HG03558 (cell line): Measurements from ENCODE around the gene ZNF43.
"Not testable (repeated sequence)": the region's sequence is repeated elsewhere in the genome, so short reads cannot be mapped to it uniquely, and the experiment has no call there.

Experiments
- ATAC-seq: cut with Tn5 transposase; IDR thresholded peaks from one replicate; pipeline ENCODE4 v1.9.1; 2021; ENCODE audit warnings: moderate number of reproducible peaks; ENCODE audit not compliant: unreplicated experiment; ENCODE audit errors: extremely low read depth

ZNF43 gene

DNA sequence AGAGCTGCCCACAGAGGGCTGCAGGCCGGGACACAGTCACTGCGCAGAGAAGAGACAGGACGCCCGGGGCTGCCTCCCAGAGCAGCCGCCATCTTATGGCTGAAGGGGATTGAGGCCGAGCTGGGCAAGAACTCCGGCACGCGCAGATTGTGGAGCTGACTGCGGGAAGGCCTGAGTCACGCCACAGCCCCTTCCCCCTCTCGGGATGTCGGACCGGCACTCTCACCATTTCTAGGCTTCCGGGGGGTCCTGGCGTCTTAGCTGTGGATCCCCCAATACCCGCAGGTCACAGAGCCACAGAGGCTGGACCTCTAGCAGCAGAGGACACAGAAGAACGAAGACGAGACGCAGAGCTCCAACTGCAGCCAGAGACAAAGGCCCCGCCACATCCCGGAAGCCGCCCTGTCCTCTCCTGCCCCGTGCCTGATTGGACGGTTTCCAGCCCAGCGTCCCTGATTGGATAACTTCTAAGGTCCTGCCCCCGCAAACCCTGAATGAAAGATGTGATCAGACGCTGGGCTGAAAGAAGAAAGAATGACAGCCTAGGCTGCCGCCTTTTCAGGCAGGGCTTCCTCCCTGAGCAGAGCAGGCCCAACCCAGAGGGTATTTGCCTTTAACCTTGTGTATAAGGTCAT lies at the start of gene ZNF43:
TSS of gene ZNF43 (minus strand) at position 373 of the 635 bp plus-strand sequence. CDS start at position 229, 144 bp downstream.
- ATAC-seq = peak; percentile 92

DNA sequence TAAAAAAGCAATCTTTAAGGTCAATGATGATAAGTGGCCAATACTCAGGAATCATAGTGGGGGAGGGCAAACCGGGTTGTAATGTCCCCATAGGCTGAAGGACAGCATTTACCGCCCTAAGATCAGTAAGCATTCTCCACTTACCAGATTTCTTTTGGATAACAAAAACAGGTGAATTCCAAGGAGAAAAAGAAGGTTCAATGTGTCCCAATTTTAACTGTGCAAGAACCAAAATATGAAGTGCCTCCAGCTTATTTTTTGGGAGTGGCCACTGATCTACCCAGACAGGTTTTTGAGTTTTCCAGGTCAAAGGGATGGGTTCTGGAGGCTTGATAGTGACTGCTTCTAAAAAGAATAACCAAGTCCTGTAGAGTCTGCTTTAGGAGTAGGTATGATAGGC lies 49.5 kb upstream of the ZNF43 start:
- not testable (repeated sequence) for ATAC-seq

DNA sequence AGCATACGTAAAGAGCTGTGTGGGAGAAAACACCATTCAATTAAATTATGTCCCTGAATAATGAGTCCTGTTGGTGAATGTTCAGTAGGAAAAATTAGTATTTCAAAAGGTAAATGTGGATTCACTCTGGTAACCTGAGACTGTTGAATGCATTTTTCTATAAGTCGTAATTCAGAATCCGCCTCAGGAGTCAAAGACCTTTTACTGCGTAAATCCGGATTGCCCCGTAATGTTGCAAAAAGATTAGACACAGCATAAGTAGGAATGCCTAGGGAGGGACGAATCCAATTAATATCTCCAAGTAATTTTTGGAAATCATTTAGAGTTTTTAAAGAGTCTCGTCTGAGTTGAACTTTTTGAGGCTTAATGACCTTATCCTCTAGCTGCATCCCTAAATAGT lies 48.8 kb upstream of the ZNF43 start:
- not testable (repeated sequence) for ATAC-seq

DNA sequence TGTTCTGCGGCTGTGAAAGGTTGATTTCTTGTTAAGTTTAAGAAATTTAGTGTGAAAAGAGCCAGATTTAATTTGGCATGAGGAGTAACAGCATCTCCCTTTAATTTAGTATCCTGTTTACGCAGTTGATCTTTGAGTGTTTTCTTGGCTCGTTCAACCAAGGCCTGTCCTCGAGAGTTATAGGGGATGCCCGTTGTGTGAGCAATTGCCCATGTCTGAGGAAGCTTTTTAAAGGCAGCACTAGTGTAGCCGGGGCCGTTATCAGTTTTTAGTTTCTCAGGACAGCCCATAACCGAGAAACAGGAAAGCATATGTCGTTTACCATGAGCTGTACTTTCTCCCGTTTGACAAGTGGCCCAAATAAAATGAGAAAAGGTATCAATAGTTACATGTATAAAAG lies 47.5 kb upstream of the ZNF43 start:
- ATAC-seq = no peak

DNA sequence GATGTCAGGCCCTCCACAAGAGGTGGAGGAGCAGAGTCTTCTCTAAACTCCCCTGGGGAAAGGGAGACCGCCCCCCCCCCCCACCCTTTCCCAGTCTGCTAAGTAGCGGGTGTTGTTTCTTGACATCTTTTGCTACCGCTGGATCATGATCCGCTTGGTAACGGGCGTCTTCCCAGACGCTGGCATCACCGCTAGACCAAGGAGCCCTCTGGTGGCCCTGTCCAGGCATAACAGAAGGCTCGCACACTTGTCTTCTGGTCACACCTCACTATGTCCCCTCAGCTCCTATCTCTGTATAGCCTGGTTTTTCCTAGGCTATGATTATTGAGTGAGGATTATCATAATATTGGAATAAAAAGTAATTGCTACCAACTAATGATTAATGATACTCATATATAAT lies 44.8 kb upstream of the ZNF43 start:
- ATAC-seq = not testable (repeated sequence)

DNA sequence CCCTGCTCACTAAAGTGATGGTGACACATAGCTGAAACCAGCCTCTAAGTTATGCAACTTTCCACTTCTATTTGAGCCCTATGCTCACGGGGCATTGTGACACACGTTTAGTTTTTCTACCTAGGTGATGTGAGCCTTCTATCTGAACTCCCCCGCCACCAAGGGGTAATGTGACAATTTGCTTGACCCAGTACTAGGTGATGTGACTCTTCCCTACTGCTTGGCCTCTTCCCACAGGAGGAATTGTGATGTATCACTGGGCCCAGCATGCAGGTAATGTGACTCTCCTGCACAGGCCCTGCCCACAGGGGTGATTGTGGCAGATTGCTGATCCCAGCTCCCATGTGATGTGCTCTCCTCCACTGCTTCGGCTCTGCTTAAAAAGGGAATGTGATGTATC lies 42.7 kb upstream of the ZNF43 start:
- no peak for ATAC-seq

DNA sequence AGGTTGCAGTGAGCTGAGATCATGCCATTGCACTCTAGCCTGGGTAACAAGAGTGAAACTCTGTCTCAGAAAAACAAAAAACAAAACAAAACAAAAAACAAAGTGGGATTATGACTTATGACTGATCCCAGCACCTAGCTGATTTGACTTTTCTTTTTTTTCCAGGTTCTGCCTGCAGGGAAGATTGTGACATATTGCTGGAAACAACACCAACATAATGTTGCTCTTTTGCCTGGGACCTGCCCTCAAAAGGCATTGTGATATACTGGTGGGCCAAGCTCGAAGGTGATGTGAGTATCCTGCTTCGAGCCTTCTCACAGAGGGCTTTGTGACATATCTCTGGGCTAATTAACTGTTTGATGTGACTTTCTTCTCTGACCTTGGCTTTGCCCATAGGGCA lies 42.0 kb upstream of the ZNF43 start:
- no peak for ATAC-seq

DNA sequence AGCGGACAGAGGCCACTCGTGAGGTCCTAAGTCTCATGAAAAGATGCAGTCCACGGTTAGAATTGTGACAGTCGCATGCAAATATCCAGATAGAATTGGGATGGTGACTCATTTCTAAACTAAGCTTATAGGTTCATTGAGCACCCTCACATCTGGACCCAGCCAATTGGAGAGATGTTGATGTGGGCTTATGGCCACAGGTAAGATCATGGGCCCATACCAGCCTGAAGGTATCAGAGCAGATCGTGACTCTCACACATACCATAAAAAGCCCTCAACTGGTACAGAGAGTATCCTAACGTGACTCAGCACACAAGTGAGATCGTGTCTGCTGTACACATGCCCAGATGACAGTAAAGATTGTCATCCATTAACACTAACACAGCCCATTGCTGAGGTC lies 40.6 kb upstream of the ZNF43 start:
- ATAC-seq = not testable (repeated sequence)

DNA sequence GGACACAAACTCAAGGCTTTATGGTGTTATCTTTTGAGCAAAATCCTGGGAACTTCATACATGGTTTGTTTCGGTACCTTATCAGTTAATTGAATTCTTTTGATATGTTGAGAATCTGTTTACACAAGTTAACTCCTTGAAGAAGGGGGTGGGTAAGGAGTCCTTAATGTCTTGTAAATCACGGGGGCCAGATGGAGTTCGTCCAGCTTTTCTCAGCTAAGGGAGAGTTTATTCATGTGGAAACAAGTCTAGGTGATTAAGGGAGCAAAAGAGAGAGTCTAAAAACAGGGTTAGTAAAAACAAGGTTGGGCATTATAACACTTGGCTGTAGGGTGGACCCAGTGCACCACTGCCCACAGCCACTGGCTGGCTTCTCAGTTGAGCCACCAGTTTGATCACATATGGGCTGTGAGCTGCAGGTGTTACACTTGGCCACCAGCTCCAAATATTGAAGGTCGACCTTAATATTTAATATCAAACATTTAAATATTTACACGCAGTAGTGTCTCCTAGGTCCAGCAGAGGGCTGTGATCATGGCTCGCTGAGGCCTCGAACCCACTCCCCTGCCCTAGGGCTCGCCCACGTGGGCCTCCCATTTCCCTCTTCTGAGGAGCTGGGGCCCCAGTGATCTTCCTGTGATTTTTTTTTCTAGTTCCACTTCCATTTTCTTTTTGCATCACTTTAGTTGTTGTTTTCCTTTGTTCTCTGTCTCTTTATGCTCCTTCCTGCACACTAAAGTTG lies 21.0 kb upstream of the ZNF43 start:
- ATAC-seq = no peak

DNA sequence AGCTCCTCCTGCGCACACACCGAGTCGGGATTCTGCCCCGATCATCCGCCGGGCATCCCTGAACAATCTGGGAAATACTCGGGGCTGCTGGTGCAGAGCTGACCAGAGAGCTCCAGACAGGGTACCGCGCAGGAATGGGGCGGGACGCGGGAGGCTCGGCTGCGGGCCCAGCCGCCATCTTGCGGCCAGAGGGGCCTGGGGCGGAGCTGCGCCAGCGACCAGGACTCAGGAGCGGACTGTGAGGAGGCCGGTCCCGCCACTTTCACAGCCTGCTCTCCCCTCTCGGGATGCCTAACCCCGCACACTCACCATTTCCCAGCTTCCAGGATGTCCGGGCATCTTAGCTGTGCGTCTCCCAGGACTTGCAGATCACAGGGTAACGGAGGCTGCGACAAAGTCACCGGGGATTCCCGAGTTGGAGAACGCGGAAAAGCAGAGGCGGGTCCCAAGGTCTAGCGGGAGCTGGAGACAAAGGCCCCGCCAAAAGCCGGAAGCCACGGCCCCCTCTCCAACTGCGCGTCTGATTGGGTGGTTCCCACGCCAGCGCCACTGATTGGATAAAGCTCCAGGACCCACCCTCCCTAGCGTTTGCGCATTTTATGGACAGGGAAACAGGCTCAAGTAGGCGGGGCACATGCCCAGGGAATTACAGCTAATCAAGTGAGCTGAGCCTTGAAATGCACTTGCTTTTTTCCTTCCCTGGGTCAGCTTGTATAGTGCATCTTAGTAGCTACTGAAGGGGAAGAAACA lies 15.8 kb upstream of the ZNF43 start:
- peak; percentile 61 for ATAC-seq

DNA sequence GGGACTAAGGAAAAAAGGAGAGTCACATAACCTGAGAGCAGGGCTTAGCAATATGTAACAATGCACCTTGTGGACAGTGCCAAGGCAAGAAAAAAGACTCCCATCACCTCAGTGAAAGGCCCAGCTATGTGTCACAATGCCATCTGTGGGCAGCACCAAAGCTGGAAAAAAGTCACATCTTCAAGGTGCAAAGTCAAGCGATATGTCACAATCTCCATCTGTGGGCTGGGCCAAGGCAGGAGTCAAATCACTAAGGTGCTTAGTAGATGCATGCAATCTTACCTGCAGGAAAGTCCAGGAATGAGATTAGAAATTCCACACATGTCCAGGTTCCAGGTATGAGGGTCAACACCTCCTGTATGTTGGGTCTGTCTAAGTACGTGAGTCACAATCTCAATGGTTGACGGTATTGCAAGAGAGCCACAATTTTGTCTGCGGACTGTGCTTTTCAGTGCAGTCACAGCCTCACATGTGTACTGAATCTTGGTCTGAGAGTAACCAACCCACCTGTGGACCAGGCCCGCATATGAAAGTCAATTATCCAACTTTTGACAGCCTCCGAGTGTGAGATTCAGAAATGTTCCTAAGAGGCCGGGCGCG lies 14.8 kb upstream of the ZNF43 start:
- ATAC-seq = no peak

DNA sequence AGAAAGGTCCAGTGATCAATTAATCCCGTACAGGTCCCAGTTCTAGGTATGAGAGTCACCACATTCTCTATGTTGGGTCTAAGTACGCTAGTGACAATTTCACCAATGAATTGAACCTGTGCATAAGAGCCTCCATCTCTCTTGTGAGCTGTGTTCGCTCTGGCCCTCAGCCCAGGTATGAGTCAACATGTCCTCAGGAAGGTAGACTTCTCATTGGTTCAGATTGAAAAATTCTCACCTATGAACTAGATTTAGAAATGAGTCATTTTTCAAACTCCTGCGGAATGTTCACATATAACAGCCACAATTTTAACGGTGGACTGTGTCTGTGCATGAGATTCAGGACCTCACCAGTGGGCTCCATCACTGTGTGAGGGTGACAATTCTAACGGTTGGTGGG lies 12.7 kb upstream of the ZNF43 start:
- ATAC-seq = no peak

DNA sequence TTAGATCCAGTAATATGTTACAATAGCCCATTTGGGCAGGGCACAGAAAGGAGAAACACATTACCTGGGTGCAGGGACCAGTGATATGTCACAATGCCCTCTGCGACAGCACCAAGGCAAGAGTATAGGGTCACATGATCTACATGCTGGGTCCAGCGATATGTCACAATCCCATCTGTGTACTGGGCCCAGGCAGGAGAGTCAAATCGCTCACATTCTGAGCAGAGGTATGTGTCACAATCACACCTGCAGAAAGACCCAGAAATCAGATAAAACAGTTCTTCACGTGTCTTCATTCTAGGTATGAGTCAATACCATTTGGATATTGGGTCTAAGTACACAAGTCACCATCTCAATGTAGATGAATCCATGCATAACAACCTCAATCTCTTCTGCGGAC lies 7.1 kb upstream of the ZNF43 start:
- ATAC-seq = no peak

DNA sequence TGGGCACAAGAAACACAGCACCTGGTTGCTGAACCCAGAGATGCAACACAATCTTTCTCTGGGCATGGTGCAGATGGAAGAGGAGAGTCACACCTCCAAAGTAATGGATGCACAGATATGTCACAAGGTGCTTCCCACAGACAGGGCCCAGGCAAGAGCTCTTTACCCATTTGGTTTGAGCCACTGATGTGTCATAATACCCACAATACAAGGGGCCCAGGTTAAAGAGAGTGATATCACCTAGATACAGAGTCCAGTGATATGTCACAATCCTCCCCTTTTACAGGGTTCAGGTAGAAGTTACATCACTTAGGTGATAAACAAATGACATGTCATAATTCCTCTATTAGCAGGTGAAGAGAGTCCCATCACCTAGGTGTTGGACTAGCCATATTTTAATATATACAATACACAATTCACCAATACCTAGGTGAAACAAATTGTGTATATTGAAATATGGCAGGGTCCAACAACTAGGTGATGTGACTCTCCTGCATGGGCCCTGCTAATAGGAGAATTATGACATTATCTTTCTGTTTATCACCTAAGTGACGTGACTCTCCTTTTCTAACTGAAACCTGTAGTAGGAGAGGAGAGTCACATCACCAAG lies 5.6 kb upstream of the ZNF43 start:
- no peak for ATAC-seq

DNA sequence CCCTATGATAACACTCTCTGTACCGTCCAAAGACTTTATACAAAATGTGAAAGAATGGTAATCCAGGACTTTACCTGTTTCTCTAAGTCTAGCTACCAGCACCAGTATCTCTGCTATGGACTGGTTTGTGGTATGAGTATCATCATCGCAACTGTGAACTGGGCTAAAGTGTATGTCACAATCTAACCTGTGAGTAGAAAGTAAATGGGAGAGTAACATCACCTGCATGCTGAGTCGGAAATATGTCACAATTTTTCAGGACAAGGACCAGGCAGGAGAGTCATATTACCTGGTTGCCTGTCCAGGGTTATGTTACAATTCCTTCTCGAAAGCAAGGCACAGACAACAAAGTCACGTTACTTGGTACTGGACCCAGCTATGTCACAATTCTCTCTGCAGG lies 5.1 kb upstream of the ZNF43 start:
- no peak for ATAC-seq

DNA sequence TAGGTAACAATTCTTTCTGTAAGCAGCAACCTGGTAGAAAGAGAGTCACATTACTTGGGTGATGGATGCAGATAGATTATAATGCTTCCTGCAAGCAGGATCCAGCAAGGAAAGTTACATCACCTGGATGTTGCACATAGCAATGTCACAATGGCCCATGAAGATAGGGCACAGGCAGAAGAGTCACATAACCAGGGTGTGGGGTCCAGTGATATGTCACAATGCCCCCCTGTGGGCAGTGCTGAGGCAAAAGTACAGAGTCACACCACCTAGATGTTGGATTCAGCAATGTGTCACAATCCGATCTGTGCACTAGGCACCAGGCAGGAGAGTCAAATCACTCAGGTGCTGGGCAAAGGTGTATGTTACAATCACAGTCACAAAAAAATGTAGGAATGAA lies 4.0 kb upstream of the ZNF43 start:
- no peak for ATAC-seq

DNA sequence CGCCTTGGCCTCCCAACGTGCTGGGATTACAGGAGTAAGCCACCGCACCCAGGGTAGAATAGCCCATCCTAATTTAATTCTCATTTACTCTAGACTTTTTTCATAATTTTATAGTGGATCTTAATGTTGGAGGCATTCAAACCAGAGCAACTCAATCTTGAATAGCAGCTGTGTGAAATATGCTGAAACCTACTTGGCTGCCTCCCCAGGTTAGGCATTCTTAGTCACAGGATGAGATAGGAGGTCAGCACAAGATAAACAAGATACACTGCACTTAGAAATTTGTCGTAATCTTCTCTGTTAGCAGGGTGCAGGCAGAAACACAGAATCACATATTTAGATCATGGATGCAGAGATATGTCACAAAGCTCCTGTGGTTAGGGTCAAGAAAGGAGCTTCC lies 2.7 kb upstream of the ZNF43 start:
- no peak for ATAC-seq

DNA sequence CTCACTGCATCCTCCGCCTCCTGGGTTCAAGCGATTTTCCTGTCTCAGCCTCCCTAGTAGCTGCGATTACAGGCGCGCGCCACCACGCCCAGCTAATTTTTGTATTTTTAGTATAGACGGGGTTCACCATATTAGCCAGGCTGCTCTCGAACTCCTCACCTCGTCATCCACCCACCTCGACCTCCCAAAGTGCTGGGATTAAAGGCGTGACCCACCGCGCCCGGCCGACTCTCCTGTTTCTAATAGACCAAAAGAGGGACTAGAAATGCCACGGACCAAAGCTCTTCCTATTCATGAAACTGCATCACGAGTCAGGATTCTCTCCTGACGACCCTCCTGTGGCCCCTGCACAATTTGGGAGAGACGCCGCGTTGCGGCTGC lies 563 bp downstream of the ZNF43 start:
- ATAC-seq = no peak

DNA sequence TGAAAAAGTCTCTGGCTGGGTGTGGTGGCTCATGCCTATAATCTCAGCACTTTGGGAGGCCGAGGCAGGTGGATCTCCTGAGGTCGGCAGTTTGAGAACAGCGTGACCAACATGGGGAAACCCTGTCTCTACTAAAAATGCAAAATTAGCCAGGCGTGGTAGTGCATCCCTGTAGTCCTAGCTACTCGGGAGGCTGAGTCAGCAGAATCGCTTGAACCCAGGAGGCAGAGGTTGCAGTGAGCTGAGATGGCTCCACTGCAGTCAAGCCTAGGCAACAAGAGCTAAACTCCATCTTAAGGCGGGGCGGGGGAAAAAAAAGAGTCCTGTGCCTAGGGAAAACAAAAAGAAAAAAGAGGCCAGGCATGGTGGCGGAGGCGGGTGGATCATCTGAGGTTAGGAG lies 2.2 kb downstream of the ZNF43 start:
- ATAC-seq = no peak

DNA sequence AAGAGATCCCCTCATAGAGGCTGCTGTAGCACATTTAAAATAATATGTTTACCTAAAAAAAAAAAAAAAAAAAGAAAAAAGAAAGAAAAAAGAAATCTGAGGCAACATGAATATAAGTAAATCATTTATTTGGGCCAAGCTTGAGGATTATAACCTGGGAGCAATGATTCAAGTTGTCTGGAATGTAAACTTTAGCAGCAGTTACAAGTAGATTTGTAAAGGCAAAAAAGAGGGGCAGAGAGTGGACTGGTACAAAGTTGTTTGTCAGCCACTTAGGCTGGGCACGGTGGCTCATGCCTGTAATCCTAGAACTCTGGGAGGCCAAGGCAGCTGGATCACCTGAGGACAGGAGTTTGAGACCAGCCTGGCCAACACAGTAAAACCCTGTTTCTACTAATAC lies 11.3 kb downstream of the ZNF43 start:
- ATAC-seq = no peak

DNA sequence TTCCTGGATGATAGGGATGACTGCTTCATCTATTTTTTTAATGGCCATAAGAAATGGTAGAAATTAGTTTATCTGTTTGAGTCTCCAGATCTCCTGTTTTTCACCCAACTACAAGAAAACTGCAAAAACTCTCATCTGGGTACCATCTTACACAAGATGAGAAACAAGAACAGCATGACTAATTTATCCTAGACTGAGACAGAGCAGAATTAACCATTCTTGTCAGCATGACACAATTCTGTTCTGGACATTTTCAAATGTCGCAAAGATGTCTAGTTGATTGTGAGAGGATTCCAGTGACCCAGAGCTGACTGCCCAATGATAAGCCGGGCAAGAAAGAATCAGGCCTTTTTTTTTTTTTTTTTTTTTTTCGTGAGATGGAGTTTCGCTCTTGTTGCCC lies 12.8 kb downstream of the ZNF43 start:
- ATAC-seq = no peak
